Mammary epithelial cell (primary cell): ENCODE results near the gene HACD3.

Source experiments
- CTCF ChIP-seq, 2 donors: IDR thresholded peaks in 1 of 2; conservative IDR thresholded peaks in 1 of 2; 2 replicates each; pipeline ENCODE4 v1.5.1; 2011 to 2012; ENCODE audit warnings: inconsistent platforms in 2 of 2, low read length in 2 of 2, mild to moderate bottlenecking in 2 of 2, control low read depth in 1 of 2, low read depth in 1 of 2; ENCODE audit not compliant: insufficient read depth in 1 of 2; ENCODE audit errors: extremely low read depth in 1 of 2
- EZH2 ChIP-seq: IDR thresholded peaks from 2 replicates; pipeline ENCODE4 v1.6.1; 2012; ENCODE audit warnings: low read length, inconsistent platforms, borderline replicate concordance

DNA sequence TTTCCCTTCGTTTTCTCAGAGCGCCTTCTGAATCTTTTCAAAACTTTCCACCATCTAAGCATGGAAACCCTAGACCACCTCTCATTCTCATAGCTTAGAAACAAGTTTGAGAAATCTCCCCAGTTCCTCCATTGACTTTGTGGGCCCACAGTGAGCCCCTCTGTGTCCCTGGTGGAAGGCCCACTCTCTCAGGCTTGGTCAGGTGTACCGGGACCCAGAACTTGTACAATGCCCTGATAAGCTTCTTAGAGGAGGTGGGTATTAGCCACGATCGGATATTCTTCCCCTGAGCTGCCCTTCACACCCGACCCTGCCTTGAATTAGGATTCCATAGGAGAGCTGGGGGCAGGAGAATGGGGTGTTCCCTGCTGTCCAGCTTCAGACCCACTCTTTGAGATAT is 91.4 kb downstream of the HACD3 start, which contains the start of gene SLC24A1:
- no peak for TF ChIP-seq CTCF (conservative IDR thresholded peaks at IDR 0.05 in 1 of 2, IDR thresholded peaks at IDR 0.05 in 1 of 2; ENCODE audit: extremely low read depth in 1 of 2, insufficient read depth in 1 of 2, low read depth in 1 of 2, low read length in 2 of 2)
- no peak for TF ChIP-seq EZH2
